HepG2 (cell line): ENCODE data around the gene VSIR. TPM values are rescaled to one million over a fixed set of nuclear protein-coding genes. Genes with fewer than 3 reads are reported as not detected.

Experiments used
- BCL6 ChIP-seq: IDR thresholded peaks from 2 replicates; pipeline ENCODE4 v1.6.1; 2016; ENCODE audit warnings: missing genetic modification reagents, missing compliant biosample characterization
- DMAP1 ChIP-seq: IDR thresholded peaks from 2 replicates; pipeline ENCODE4 v1.6.1; 2016
- HDAC2 ChIP-seq: sonication (generic); formaldehyde crosslinking; IDR thresholded peaks from 2 replicates; pipeline ENCODE4 v1.4.0; 2020; ENCODE audit warnings: missing genetic modification reagents
- HMG20A ChIP-seq: IDR thresholded peaks from 2 replicates; pipeline ENCODE4 v1.6.1; 2016; ENCODE audit warnings: borderline replicate concordance
- HOXA9 ChIP-seq: sonication (generic); formaldehyde crosslinking; IDR thresholded peaks from 2 replicates; pipeline ENCODE4 v1.8.1; 2022; ENCODE audit warnings: missing genetic modification reagents, mild to moderate bottlenecking, moderate library complexity, borderline replicate concordance
- JUN ChIP-seq: sonication (generic); formaldehyde crosslinking; IDR thresholded peaks from 2 replicates; pipeline ENCODE4 v1.4.0; 2020; ENCODE audit warnings: mild to moderate bottlenecking, missing genetic modification reagents
- KDM5B ChIP-seq: sonication (generic); formaldehyde crosslinking; IDR thresholded peaks from 2 replicates; pipeline ENCODE4 v1.4.0; 2020; ENCODE audit warnings: missing genetic modification reagents, mild to moderate bottlenecking, borderline replicate concordance
- RARA ChIP-seq: IDR thresholded peaks from 2 replicates; pipeline ENCODE4 v1.6.1; 2016; ENCODE audit warnings: missing genetic modification reagents, missing compliant biosample characterization
- RFX3 ChIP-seq: IDR thresholded peaks from 2 replicates; pipeline ENCODE4 v1.6.1; 2016; ENCODE audit warnings: missing biosample characterization, missing genetic modification reagents
- SRF ChIP-seq: IDR thresholded peaks from 2 replicates; pipeline ENCODE4 v1.6.1; 2011; ENCODE audit warnings: mild to moderate bottlenecking, low read depth, low read length, moderate library complexity
- TBX3 ChIP-seq: fragments of 450-650 bp; IDR thresholded peaks from 2 replicates; pipeline ENCODE4 v1.6.1; 2017; ENCODE audit warnings: antibody characterized with exemption, mild to moderate bottlenecking, inconsistent platforms, borderline replicate concordance
- TGIF2 ChIP-seq: IDR thresholded peaks from 2 replicates; pipeline ENCODE4 v1.6.1; 2016; ENCODE audit warnings: control low read depth, missing compliant biosample characterization
- ZNF10 ChIP-seq: sonication (generic); formaldehyde crosslinking; IDR thresholded peaks from 2 replicates; pipeline ENCODE4 v1.4.0; 2020; ENCODE audit warnings: mild to moderate bottlenecking, low read depth, missing genetic modification reagents, borderline replicate concordance
- ZNF12 ChIP-seq: sonication (generic); formaldehyde crosslinking; IDR thresholded peaks from 2 replicates; pipeline ENCODE4 v1.5.0; 2020; ENCODE audit warnings: missing genetic modification reagents
- ZNF124 ChIP-seq: sonication (generic); formaldehyde crosslinking; IDR thresholded peaks from 2 replicates; pipeline ENCODE4 v1.4.0; 2020; ENCODE audit warnings: missing genetic modification reagents
- ZNF501 ChIP-seq: sonication (generic); formaldehyde crosslinking; IDR thresholded peaks from 2 replicates; pipeline ENCODE4 v1.5.1; 2020; ENCODE audit warnings: mild to moderate bottlenecking, moderate library complexity, missing genetic modification reagents
- ZNF549 ChIP-seq: sonication (generic); formaldehyde crosslinking; IDR thresholded peaks from 2 replicates; pipeline ENCODE4 v1.5.0; 2020; ENCODE audit warnings: missing genetic modification reagents
- ZNF556 ChIP-seq: sonication (generic); formaldehyde crosslinking; IDR thresholded peaks from 2 replicates; pipeline ENCODE4 v1.4.0; 2020; ENCODE audit warnings: mild to moderate bottlenecking, missing genetic modification reagents, borderline replicate concordance
- ZNF768 ChIP-seq: sonication (generic); formaldehyde crosslinking; IDR thresholded peaks from 2 replicates; pipeline ENCODE4 v1.4.0; 2020; ENCODE audit warnings: missing genetic modification reagents
- ZNF772 ChIP-seq: sonication (generic); formaldehyde crosslinking; IDR thresholded peaks from 2 replicates; pipeline ENCODE4 v1.5.0; 2020; ENCODE audit warnings: mild to moderate bottlenecking, missing genetic modification reagents
- ZNF790 ChIP-seq: sonication (generic); formaldehyde crosslinking; IDR thresholded peaks from 2 replicates; pipeline ENCODE4 v1.8.0; 2022; ENCODE audit warnings: missing genetic modification reagents, mild to moderate bottlenecking, borderline replicate concordance
- polyA plus RNA-seq, 8 experiments: library from polyadenylated mRNA; depleted of rRNA in 3 of 8; stranded (reverse) in 7 of 8; unstranded in 1 of 8; fragments of >200 nt; fragmentation: Illumina TruSeq in 4 of 8; extraction: Trizol in 4 of 8; gene quantifications; 2 replicates each; pipeline versions ENCODE4 v1.2.1 to v1.2.3, GENCODE V29; 2011 to 2016; ENCODE audit warnings: low read depth in 4 of 8, missing spikeins in 1 of 8, mixed read lengths in 1 of 8; ENCODE audit not compliant: insufficient read depth in 1 of 8
- total RNA-seq, 5 experiments: library from RNA; depleted of rRNA; stranded (reverse); fragments of >200 nt; fragmentation: Illumina TruSeq; extraction: Trizol; gene quantifications; 2 replicates each; pipeline ENCODE4 v1.2.3, GENCODE V29; 2016; ENCODE audit warnings: low read depth in 1 of 5
- TF ChIP-seq, protein P1 (sequence below): sonication (generic); formaldehyde crosslinking; IDR thresholded peaks from 2 replicates; pipeline ENCODE4 v1.4.0; 2020; ENCODE audit warnings: missing genetic modification reagents; ENCODE audit errors: not compliant biosample characterization
- TF ChIP-seq, protein P2 (sequence below): sonication (generic); formaldehyde crosslinking; IDR thresholded peaks from 2 replicates; pipeline ENCODE4 v1.5.1; 2020; ENCODE audit warnings: mild to moderate bottlenecking, missing genetic modification reagents
- TF ChIP-seq, protein P3 (sequence below): sonication (generic); formaldehyde crosslinking; IDR thresholded peaks from 2 replicates; pipeline ENCODE4 v1.4.0; 2020; ENCODE audit warnings: missing genetic modification reagents

The VSIR gene
- total and polyA plus RNA-seq, 2 of the 13 experiments (the other 11 are each of a cell fraction or from before 2014, with no cell fraction given), result 0.44 to 3.2 TPM

DNA sequence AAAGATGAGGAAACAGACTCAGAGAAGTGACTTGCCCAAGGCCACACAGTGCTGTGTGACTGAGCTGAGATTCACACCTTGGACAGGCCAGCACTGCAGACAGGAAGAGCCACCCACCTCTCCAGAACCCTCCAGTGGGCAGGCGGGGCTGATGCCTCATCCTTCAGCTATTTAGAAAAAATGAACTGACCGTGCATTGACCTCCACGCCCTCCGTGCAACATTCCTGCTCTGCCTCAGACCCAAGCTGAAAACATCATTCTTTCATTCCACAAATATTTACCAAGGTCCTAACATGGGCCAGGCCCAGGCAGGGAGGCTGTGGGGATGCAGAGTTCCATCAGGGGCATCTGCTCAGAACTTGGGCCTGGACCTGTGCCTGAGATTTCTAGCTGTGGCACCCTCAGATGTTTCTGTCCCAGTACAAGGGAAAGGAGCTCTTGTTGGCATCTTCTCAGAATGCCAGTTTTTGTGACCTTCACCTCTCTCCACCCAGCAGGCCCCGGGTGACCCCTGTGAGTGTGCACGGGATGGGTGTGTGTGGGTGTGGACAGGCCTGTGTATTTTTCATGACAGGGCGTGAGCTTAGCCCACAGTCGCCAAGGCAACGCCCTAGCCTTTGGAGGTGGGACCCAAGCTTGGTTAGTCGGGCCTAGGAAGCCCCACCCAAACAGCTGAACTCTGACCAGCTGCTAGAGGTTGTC is 6.5 kb downstream of the VSIR start (continued):
- no peak for TF ChIP-seq ZNF772 (CRISPR knock-in tag)
- TF ChIP-seq HDAC2 (CRISPR knock-in tag), result peak; percentile 66; the same call in 1 of the 2 replicates
- TF ChIP-seq HMG20A (CRISPR knock-in tag), result 0 out of 2 replicates have a peak, but pooled peaks have one; percentile 24
- TF ChIP-seq TGIF2 (CRISPR knock-in tag), result no peak
- TF ChIP-seq ZNF768 (CRISPR knock-in tag), result peak; percentile 87
- TF ChIP-seq DMAP1 (CRISPR knock-in tag), result peak; percentile 20; the same call in 1 of the 2 replicates
- peak; percentile 63 for TF ChIP-seq RFX3 (CRISPR knock-in tag)
- no peak for TF ChIP-seq JUN (CRISPR knock-in tag)
- TF ChIP-seq SRF, result no peak
- TF ChIP-seq, protein P1, sequence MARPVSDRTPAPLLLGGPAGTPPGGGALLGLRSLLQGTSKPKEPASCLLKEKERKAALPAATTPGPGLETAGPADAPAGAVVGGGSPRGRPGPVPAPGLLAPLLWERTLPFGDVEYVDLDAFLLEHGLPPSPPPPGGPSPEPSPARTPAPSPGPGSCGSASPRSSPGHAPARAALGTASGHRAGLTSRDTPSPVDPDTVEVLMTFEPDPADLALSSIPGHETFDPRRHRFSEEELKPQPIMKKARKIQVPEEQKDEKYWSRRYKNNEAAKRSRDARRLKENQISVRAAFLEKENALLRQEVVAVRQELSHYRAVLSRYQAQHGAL (CRISPR knock-in tag), result no peak
- peak; percentile 99 for TF ChIP-seq RARA (CRISPR knock-in tag)
- TF ChIP-seq, protein P2, sequence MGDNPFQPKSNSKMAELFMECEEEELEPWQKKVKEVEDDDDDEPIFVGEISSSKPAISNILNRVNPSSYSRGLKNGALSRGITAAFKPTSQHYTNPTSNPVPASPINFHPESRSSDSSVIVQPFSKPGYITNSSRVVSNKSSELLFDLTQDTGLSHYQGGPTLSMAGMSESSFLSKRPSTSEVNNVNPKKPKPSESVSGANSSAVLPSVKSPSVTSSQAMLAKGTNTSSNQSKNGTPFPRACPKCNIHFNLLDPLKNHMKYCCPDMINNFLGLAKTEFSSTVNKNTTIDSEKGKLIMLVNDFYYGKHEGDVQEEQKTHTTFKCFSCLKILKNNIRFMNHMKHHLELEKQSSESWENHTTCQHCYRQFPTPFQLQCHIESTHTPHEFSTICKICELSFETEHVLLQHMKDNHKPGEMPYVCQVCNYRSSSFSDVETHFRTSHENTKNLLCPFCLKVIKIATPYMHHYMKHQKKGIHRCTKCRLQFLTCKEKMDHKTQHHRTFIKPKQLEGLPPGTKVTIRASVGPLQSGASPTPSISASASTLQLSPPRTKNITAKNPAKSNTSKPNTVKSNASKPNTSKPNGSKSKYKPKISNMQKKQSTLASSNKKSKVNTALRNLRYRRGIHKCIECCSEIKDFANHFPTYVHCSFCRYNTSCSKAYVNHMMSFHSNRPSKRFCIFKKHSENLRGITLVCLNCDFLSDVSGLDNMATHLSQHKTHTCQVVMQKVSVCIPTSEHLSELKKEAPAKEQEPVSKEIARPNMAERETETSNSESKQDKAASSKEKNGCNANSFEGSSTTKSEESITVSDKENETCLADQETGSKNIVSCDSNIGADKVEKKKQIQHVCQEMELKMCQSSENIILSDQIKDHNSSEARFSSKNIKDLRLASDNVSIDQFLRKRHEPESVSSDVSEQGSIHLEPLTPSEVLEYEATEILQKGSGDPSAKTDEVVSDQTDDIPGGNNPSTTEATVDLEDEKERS (CRISPR knock-in tag), result no peak
- no peak for TF ChIP-seq HOXA9 (CRISPR knock-in tag)
- TF ChIP-seq KDM5B (CRISPR knock-in tag), result 0 out of 2 replicates have a peak, but pooled peaks have one; percentile 25
- no peak for TF ChIP-seq BCL6 (CRISPR knock-in tag)
- no peak for TF ChIP-seq ZNF12 (CRISPR knock-in tag)
- TF ChIP-seq, protein P3, sequence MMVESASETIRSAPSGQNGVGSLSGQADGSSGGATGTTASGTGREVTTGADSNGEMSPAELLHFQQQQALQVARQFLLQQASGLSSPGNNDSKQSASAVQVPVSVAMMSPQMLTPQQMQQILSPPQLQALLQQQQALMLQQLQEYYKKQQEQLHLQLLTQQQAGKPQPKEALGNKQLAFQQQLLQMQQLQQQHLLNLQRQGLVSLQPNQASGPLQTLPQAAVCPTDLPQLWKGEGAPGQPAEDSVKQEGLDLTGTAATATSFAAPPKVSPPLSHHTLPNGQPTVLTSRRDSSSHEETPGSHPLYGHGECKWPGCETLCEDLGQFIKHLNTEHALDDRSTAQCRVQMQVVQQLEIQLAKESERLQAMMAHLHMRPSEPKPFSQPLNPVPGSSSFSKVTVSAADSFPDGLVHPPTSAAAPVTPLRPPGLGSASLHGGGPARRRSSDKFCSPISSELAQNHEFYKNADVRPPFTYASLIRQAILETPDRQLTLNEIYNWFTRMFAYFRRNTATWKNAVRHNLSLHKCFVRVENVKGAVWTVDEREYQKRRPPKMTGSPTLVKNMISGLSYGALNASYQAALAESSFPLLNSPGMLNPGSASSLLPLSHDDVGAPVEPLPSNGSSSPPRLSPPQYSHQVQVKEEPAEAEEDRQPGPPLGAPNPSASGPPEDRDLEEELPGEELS (CRISPR knock-in tag), result peak; percentile 86
- no peak for TF ChIP-seq ZNF790 (CRISPR knock-in tag)
- TF ChIP-seq ZNF124 (CRISPR knock-in tag), result no peak
- TF ChIP-seq ZNF549, result no peak
- peak; percentile 47; the same call in 1 of the 2 replicates for TF ChIP-seq TBX3
- TF ChIP-seq ZNF10 (CRISPR knock-in tag), result no peak
- 0 out of 2 replicates have a peak, but pooled peaks have one; percentile 31 for TF ChIP-seq ZNF501 (CRISPR knock-in tag)
- no peak for TF ChIP-seq ZNF556
